Right lobe of liver (tissue), 4 donors: ENCODE measurements around the gene MTIF3.

ENCODE experiments used
- CTCF ChIP-seq, 4 donors: fragments of 200-600 bp in 3 of 4; fragments of 450-650 bp in 1 of 4; IDR thresholded peaks; one replicate each; pipeline versions ENCODE4 v1.5.1 to v1.8.0; 2016 to 2022; ENCODE audit warnings: antibody characterized with exemption in 4 of 4, mild to moderate bottlenecking in 2 of 4
- POLR2A ChIP-seq: fragments of 450-650 bp; IDR thresholded peaks from one replicate; pipeline ENCODE4 v1.6.1; 2017; ENCODE audit warnings: antibody characterized with exemption, mild to moderate bottlenecking
- donor health status: DM: no; HTN: no; CAD: no.
- donor health status: DM: no; HTN: no; CAD: no.
- donor health status: DM: no; HTN: yes; CAD: no.

- TF ChIP-seq CTCF (IDR thresholded peaks at IDR 0.05) (no peak), POLR2A (no peak)
Measured at GRCh38 chr13:27465611-27466010, 15.2 kb upstream of the MTIF3 start.
